PC-3 (cell line): ENCODE results near the gene GIPC1. TPM values are rescaled to one million over a fixed set of nuclear protein-coding genes. Genes with fewer than 3 reads are reported as not detected.

Experiments
- ATAC-seq: fragments of 200-7000 bp; cut with Tn5 transposase; 2 replicates; pipeline ENCODE4 v1.9.1; 2020; ENCODE audit warnings: mild to moderate bottlenecking, moderate library complexity
- BruUV-seq: library from RNA; stranded (reverse); fragments of 400-500 nt; replicated peaks from 2 replicates; lab custom pipeline; 2021; lab: Mats Ljungman, UMichigan
- CTCF ChIA-PET: fragments of 300-600 bp; sonication (Branson Sonifier 250); formaldehyde crosslinking; loops from one replicate; lab custom pipeline; 2022; ENCODE audit warnings: antibody characterized with exemption; lab: Charles Lee
- POLR2A ChIA-PET: fragments of 300-600 bp; sonication (Branson Sonifier 250); formaldehyde crosslinking; loops from one replicate; lab custom pipeline; 2022; ENCODE audit warnings: antibody characterized with exemption; ENCODE audit not compliant: unreplicated experiment; lab: Charles Lee
- DNase-seq: peaks from one replicate; pipeline ENCODE4 v3.0.0-alpha.2; 2015
- H2AFZ ChIP-seq: fragments of 300-600 bp; sonication (generic); 2 replicates; pipeline ENCODE4 v1.6.0; 2016; ENCODE audit warnings: antibody characterized with exemption, low read length
- H3F3A ChIP-seq: fragments of 300-600 bp; sonication (generic); one replicate; pipeline ENCODE4 v1.6.0; 2017; ENCODE audit warnings: antibody characterized with exemption, low read length, control low read depth, mild to moderate bottlenecking; ENCODE audit not compliant: unreplicated experiment
- H3K27ac ChIP-seq: fragments of 300-600 bp; sonication (generic); 2 replicates; pipeline ENCODE4 v1.5.1; 2016; ENCODE audit warnings: mild to moderate bottlenecking, low read length
- H3K27me3 ChIP-seq: fragments of 300-600 bp; sonication (generic); 2 replicates; pipeline ENCODE4 v1.6.1; 2016; ENCODE audit warnings: low read length, mixed read lengths
- H3K36me3 ChIP-seq: fragments of 300-600 bp; sonication (generic); 2 replicates; pipeline ENCODE4 v1.6.1; 2016; ENCODE audit warnings: low read depth, mixed run types, low read length, mixed read lengths
- H3K4me1 ChIP-seq: fragments of 300-600 bp; sonication (generic); 2 replicates; pipeline ENCODE4 v1.5.1; 2016; ENCODE audit warnings: low read length; ENCODE audit not compliant: insufficient read depth
- H3K4me2 ChIP-seq: fragments of 300-600 bp; sonication (generic); 2 replicates; pipeline ENCODE4 v1.6.0; 2016; ENCODE audit warnings: low read length
- H3K4me3 ChIP-seq: fragments of 300-600 bp; sonication (generic); 2 replicates; pipeline ENCODE4 v1.5.1; 2016; ENCODE audit warnings: mild to moderate bottlenecking, low read length, mixed read lengths
- H3K79me2 ChIP-seq: fragments of 300-600 bp; sonication (generic); 2 replicates; pipeline ENCODE4 v1.6.1; 2017; ENCODE audit warnings: low read length, mixed read lengths
- H3K9ac ChIP-seq: fragments of 300-600 bp; sonication (generic); 2 replicates; pipeline ENCODE4 v1.6.0; 2016; ENCODE audit warnings: mild to moderate bottlenecking, low read length
- H3K9me2 ChIP-seq: fragments of 300-600 bp; sonication (generic); replicated peaks from 2 replicates; pipeline ENCODE4 v1.6.1; 2016; ENCODE audit warnings: mixed run types, low read length, mixed read lengths
- H3K9me3 ChIP-seq: fragments of 300-600 bp; sonication (generic); 2 replicates; pipeline ENCODE4 v1.6.1; 2016; ENCODE audit warnings: low read length, mixed read lengths
- H4K20me1 ChIP-seq: fragments of 300-600 bp; sonication (generic); 2 replicates; pipeline ENCODE4 v1.6.1; 2016; ENCODE audit warnings: low read length, mixed read lengths
- CTCF ChIP-seq: fragments of 300-600 bp; sonication (generic); conservative IDR thresholded peaks from 2 replicates; pipeline ENCODE4 v1.5.1; 2017; ENCODE audit warnings: antibody characterized with exemption, low read depth, mild to moderate bottlenecking, low read length
- EZH2 ChIP-seq: fragments of 300-600 bp; sonication (generic); IDR thresholded peaks from one replicate; pipeline ENCODE4 v1.6.1; 2017; ENCODE audit warnings: antibody characterized with exemption, mild to moderate bottlenecking, low read length; ENCODE audit not compliant: unreplicated experiment
- EZH2phosphoT487 ChIP-seq: fragments of 300-600 bp; sonication (generic); IDR thresholded peaks from 2 replicates; pipeline ENCODE4 v1.6.1; 2018; ENCODE audit warnings: mild to moderate bottlenecking, antibody characterized with exemption, low read length, borderline replicate concordance
- intact Hi-C: fragments of 100-400 bp; cut with micrococcal nuclease; formaldehyde crosslinking; loops from 2 replicates; pipeline ENCODE4 v1.9.0; 2023
- total RNA-seq: library from RNA; depleted of rRNA; stranded (reverse); fragments of >200 nt; gene quantifications from 2 replicates; pipeline ENCODE4 v1.2.3, GENCODE V29; 2014

Gene GIPC1
- total RNA-seq, 1 experiment from 2014 or later = 538 TPM

GRCh38 chr19:14512406-14512961, 16.6 kb upstream of the GIPC1 start:
- CTCF ChIA-PET = no interaction called here
- Histone ChIP-seq H3K4me1 (peaks cover 57% of the 10 kb centered on the region), H3K9ac (no peak overlapping the region), H3K4me3 (no peak overlapping the region), H3K9me2 (no peaks in the 10 kb centered on the region), H4K20me1 (peaks cover 37% of the 10 kb centered on the region), H3K79me2 (peaks cover 46% of the 10 kb centered on the region), H3K36me3 (peaks cover 38% of the 10 kb centered on the region), H2AFZ (no peak overlapping the region), H3K9me3 (no peaks in the 10 kb centered on the region), H3K27ac (no peak overlapping the region), H3K4me2 (no peak overlapping the region), H3K27me3 (no peaks in the 10 kb centered on the region), H3F3A (peaks cover 17% of the 10 kb centered on the region)
- POLR2A ChIA-PET = interaction anchor here (0.6 kb wide), 1 partner anchor 38 kb away, joined by 15 read pairs; the partner anchor contains the start of gene PTGER1
- TF ChIP-seq EZH2 (no peak), EZH2phosphoT487 (no peak), CTCF (no peak)
- no peak for DNase-seq
- intact Hi-C loops = no loop called here
- no TSS peak for BruUV-seq
- no peak for ATAC-seq

- H3K36me3 ChIP-seq = peaks cover 26% of the 10 kb centered on the region
- H3K27me3 ChIP-seq = no peaks in the 10 kb centered on the region
- peak; percentile 35 for DNase-seq
- H3K4me2 ChIP-seq = peak overlapping the region; percentile 46
- no peak overlapping the region for H3K9ac ChIP-seq
- no peaks in the 10 kb centered on the region for H3K9me3 ChIP-seq
- H3K9me2 ChIP-seq = no peaks in the 10 kb centered on the region
- peak overlapping the region; percentile 66 for H3K27ac ChIP-seq
- no TSS peak for BruUV-seq
- H3K4me3 ChIP-seq = no peak overlapping the region
- intact Hi-C loops = no loop called here
- no peak overlapping the region for H2AFZ ChIP-seq
- peaks cover 34% of the 10 kb centered on the region for H3K79me2 ChIP-seq
- TF ChIP-seq EZH2phosphoT487 (no peak), EZH2 (no peak), CTCF (no peak)
- POLR2A ChIA-PET = interaction anchor here (0.6 kb wide), 1 partner anchor 12 kb away, joined by 4 read pairs; no protein-coding TSS in a partner anchor
- peaks cover 69% of the 10 kb centered on the region for H3K4me1 ChIP-seq
- peaks cover 24% of the 10 kb centered on the region for H3F3A ChIP-seq
- peaks cover 25% of the 10 kb centered on the region for H4K20me1 ChIP-seq
- CTCF ChIA-PET = no interaction called here
- no peak for ATAC-seq
These were observed 15.3 kb upstream of the GIPC1 start for GRCh38 chr19:14511229-14511593.
